GM18909 (cell line): ENCODE measurements around the gene FAM3A.

ENCODE experiments used
- ATAC-seq: cut with Tn5 transposase; IDR thresholded peaks from one replicate; pipeline ENCODE4 v1.9.1; 2021; ENCODE audit warnings: mild to moderate bottlenecking; ENCODE audit not compliant: unreplicated experiment, poor library complexity

The FAM3A gene

GRCh38 chrX:154464806-154465365 lies 51.1 kb downstream of the FAM3A start:
- no peak for ATAC-seq

GRCh38 chrX:154463611-154464220 lies 52.3 kb downstream of the FAM3A start:
- ATAC-seq: no peak

- ATAC-seq: no peak
Observed at GRCh38 chrX:154462396-154462795, 53.6 kb downstream of the FAM3A start.

GRCh38 chrX:154460326-154460725 lies 55.7 kb downstream of the FAM3A start:
- no peak for ATAC-seq

GRCh38 chrX:154459832-154460231 lies 56.2 kb downstream of the FAM3A start:
- ATAC-seq: no peak

- no peak for ATAC-seq
Observed at GRCh38 chrX:154458954-154459778, 56.9 kb downstream of the FAM3A start.

- peak; percentile 49 for ATAC-seq
Observed at GRCh38 chrX:154458116-154458953, 57.7 kb downstream of the FAM3A start, which contains the start of gene PLXNA3. Gene PLXNA3 (plus strand): TSS chrX:154458281. CDS start chrX:154460184, 1,903 bp downstream.

GRCh38 chrX:154457491-154458115 lies 58.4 kb downstream of the FAM3A start:
- peak; percentile 41 for ATAC-seq
